Thoracic aorta (tissue), 2 donors: ENCODE results near the gene PRKCSH. TPM values are rescaled to one million over a fixed set of nuclear protein-coding genes. Genes with fewer than 3 reads are reported as not detected.

Experiments
- ATAC-seq: fragments of 150-250 bp; one replicate; pipeline ENCODE4 v1.8.0; 2017; ENCODE audit warnings: low read depth; ENCODE audit not compliant: insufficient number of reproducible peaks, low FRiP score
- DNase-seq: peaks from one replicate; pipeline ENCODE4 v3.0.0-alpha.2; 2020; ENCODE audit warnings: low spot score
- H3K27ac ChIP-seq, 2 donors: fragments of 200-600 bp; sonication (generic); 1 replicate in 1 of 2; 2 replicates in 1 of 2; pipeline ENCODE4 v1.5.1; 2016; ENCODE audit warnings: mild to moderate bottlenecking in 2 of 2, moderate library complexity in 2 of 2
- H3K27me3 ChIP-seq: fragments of 200-600 bp; sonication (generic); replicated peaks from 2 replicates; pipeline ENCODE4 v1.6.0; 2016; ENCODE audit warnings: mild to moderate bottlenecking; ENCODE audit not compliant: insufficient read depth
- H3K36me3 ChIP-seq: fragments of 200-600 bp; sonication (generic); one replicate; pipeline ENCODE4 v1.5.1; 2016
- H3K4me1 ChIP-seq, 2 donors: fragments of 200-600 bp; sonication (generic); 1 replicate in 1 of 2; 2 replicates in 1 of 2; pipeline versions ENCODE4 v1.5.1 to v1.6.0; 2016; ENCODE audit warnings: low read depth in 2 of 2, mild to moderate bottlenecking in 1 of 2; ENCODE audit not compliant: control insufficient read depth in 1 of 2
- H3K4me3 ChIP-seq: fragments of 200-600 bp; sonication (generic); 2 replicates; pipeline ENCODE4 v1.5.1; 2016; ENCODE audit warnings: mild to moderate bottlenecking
- H3K9me3 ChIP-seq: fragments of 200-600 bp; sonication (generic); 2 replicates; pipeline ENCODE4 v1.5.1; 2016
- CTCF ChIP-seq: fragments of 200-600 bp; sonication (generic); IDR thresholded peaks from one replicate; pipeline ENCODE4 v1.5.1; 2019; ENCODE audit warnings: antibody characterized with exemption
- total RNA-seq, 2 donors: library from RNA; depleted of rRNA; stranded (reverse); fragments of >200 nt; gene quantifications; one replicate each; pipeline versions ENCODE4 v1.1.0 to v1.2.3, GENCODE V29; 2016

Gene PRKCSH
- total RNA-seq, 2 donors from 2014 or later = 121 to 123 TPM

DNA sequence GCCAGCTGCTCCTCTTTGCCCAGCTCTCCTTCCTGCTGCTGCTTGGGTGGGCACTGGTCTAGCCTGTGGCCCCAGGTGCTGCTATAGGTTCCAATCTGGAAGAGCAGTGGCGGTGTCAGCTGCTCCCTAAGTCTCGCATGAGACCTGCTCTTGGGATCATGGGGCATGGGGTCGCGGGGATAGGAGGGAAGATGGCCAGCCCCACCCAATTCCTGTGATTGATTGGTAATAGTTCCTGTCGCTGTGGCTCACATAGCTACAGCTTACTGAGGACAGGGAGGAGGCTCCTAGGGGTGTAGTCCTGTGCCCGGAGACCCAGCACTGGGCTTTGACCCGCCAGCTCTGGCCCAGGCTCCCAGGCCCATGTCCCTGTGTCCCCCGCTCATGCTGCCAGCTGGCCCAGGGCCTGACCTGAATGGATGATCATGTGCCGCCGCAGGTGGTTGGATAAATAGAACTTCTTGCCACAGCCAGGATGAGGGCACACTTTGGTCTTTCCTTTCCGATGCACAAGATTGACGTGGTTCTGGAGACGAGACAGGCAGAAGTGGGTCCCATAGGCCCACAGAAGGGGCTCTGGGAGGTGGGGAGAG lies 49.9 kb downstream of the PRKCSH start:
- peaks cover 4% of the 10 kb centered on the region for H3K36me3 ChIP-seq
- TF ChIP-seq CTCF = no peak
- peaks cover 6 to 16% of the 10 kb centered on the region in 2 donors for H3K4me1 ChIP-seq
- no peak for DNase-seq
- ATAC-seq = no peak
- H3K4me3 ChIP-seq = no peak overlapping the region
- H3K27ac ChIP-seq = no peak overlapping the region
- H3K9me3 ChIP-seq = no peaks in the 10 kb centered on the region
- peaks cover 7% of the 10 kb centered on the region for H3K27me3 ChIP-seq

GRCh38 chr19:11486661-11487503 lies 51.4 kb downstream of the PRKCSH start:
- peaks cover 4% of the 10 kb centered on the region for H3K36me3 ChIP-seq
- TF ChIP-seq CTCF = no peak
- no peak overlapping the region for H3K4me3 ChIP-seq
- ATAC-seq = no peak
- no peaks in the 10 kb centered on the region for H3K9me3 ChIP-seq
- H3K27me3 ChIP-seq = peaks cover 4% of the 10 kb centered on the region
- no peak for DNase-seq
- peaks cover 6 to 14% of the 10 kb centered on the region in 2 donors for H3K4me1 ChIP-seq
- no peak overlapping the region for H3K27ac ChIP-seq

GRCh38 chr19:11489378-11489777 lies 53.9 kb downstream of the PRKCSH start:
- no peak overlapping the region for H3K27ac ChIP-seq
- H3K9me3 ChIP-seq = no peaks in the 10 kb centered on the region
- H3K36me3 ChIP-seq = peaks cover 11% of the 10 kb centered on the region
- no peak for ATAC-seq
- no peaks in the 10 kb centered on the region for H3K4me1 ChIP-seq
- no peaks in the 10 kb centered on the region for H3K27me3 ChIP-seq
- TF ChIP-seq CTCF = no peak
- H3K4me3 ChIP-seq = no peak overlapping the region
- DNase-seq = no peak

- no peaks in the 10 kb centered on the region for H3K4me1 ChIP-seq
- peaks cover 22% of the 10 kb centered on the region for H3K36me3 ChIP-seq
- no peak for ATAC-seq
- TF ChIP-seq CTCF = no peak
- H3K27me3 ChIP-seq = no peaks in the 10 kb centered on the region
- H3K9me3 ChIP-seq = no peaks in the 10 kb centered on the region
- H3K4me3 ChIP-seq = no peak overlapping the region
- DNase-seq = no peak
- no peak overlapping the region for H3K27ac ChIP-seq
Observed at GRCh38 chr19:11494634-11495285, 59.3 kb downstream of the PRKCSH start.

GRCh38 chr19:11495481-11495880 lies 60.0 kb downstream of the PRKCSH start:
- no peak for DNase-seq
- H3K9me3 ChIP-seq = no peaks in the 10 kb centered on the region
- no peak for ATAC-seq
- no peaks in the 10 kb centered on the region for H3K4me1 ChIP-seq
- TF ChIP-seq CTCF = no peak
- no peaks in the 10 kb centered on the region for H3K27me3 ChIP-seq
- H3K27ac ChIP-seq = no peak overlapping the region
- no peak overlapping the region for H3K4me3 ChIP-seq
- H3K36me3 ChIP-seq = peaks cover 21% of the 10 kb centered on the region
